TTC549 (cell line): Measurements from ENCODE around the gene RBPMS2.
"Not testable (repeated sequence)": the region's sequence is repeated elsewhere in the genome, so short reads cannot be mapped to it uniquely, and the experiment has no call there.

ENCODE experiments used
- FAIRE-seq: peaks from 2 replicates; lab custom pipeline; 2012; peaks lifted over from hg19 to GRCh38; lab: Jason Lieb, UNC

Gene RBPMS2

GRCh38 chr15:64753480-64754185 is 21.8 kb downstream of the RBPMS2 start:
- FAIRE-seq = no peak

DNA sequence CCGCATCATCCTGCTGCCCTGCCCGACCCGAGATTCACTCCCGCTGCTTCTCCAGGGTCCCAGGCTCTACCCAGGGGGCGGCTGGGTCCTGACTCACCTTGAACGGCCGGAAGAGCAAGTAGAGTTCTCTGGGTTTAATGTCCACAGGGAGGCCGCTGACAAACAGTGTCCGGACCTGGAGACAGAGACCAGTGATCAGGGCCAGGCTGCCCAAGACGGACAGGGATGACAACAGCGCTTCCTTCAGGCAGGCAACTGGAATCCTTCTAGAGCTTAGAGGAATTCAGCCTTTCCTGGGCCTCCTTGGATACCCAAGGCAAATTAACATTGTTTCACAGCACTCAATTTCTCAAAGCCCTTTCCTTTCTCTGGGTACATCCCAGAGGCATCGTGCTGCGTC is 23.9 kb downstream of the RBPMS2 start:
- no peak for FAIRE-seq

DNA sequence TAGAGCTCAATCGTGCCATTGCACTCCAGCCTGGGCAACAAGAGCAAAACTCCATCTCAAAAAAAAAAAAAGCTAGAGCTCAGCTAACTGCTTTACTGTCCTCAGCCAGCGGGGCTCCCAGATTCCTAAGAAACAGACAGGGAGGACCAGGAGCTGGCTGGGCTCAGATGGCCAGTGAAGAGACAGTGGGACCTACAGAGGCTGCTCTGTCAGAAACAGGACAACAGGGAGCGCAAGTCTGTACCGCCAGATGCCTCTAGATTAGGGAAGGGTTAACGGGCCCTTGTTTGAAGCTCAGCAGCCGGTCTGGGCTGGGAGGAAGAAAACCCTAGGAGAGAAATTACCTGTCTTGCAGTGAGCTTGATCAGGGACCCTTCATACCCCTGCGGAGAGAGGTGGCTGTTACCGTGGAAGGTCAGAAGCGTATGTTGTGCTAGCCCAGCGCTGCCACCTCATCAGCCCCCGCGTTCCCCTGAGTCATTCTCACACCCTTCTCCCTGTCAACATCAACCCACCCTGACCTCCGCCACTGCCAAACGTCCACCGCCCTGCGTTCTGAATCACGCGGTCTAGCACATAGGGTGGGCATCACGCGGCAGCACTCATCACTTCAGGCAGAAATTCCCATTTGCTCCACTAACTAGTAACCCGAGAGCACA is 25.3 kb downstream of the RBPMS2 start:
- FAIRE-seq = no peak

DNA sequence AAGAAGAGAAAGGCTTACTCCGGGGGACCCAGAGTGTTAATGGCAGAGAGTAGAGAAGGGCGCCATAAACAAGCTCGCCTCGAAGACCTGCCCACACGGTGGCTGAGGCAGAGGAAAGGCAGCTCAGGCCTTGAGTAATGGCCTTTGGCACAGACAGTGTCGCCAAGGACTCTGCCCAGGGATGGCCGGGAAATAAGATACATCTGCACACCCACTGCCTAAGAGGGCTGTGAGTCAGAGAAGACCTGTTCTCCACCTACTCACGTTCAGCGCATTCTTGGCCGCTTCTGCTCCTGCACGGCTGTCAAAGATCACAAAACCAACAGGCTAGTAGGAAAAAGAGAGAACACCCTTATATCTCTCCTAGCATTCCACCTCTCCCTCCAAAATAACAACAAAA is 26.2 kb downstream of the RBPMS2 start:
- no peak for FAIRE-seq

- FAIRE-seq = no peak
These were observed 27.1 kb downstream of the RBPMS2 start for GRCh38 chr15:64748251-64748650.

DNA sequence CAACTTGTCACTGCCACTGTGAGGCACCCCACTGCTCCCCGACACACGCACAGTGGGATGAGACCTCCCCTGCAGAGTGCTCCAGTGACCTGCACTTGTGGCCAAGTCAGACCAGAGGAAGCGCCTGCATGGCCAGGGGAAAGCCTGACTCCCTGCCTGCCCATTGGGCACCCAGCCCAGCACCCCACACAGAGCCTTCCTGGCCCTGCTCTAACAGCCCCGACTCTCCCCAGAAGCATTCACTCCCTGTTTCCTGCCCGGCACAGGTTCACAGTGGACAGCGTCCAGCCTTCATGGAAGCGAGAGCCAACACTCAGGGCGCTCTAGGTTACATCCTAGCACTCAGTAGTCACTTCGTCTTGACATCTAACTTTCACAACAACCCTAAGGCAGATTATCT is 27.8 kb downstream of the RBPMS2 start:
- no peak for FAIRE-seq

GRCh38 chr15:64746921-64747320 is 28.5 kb downstream of the RBPMS2 start:
- FAIRE-seq = no peak

GRCh38 chr15:64746356-64746755 is 29.0 kb downstream of the RBPMS2 start:
- FAIRE-seq = no peak

DNA sequence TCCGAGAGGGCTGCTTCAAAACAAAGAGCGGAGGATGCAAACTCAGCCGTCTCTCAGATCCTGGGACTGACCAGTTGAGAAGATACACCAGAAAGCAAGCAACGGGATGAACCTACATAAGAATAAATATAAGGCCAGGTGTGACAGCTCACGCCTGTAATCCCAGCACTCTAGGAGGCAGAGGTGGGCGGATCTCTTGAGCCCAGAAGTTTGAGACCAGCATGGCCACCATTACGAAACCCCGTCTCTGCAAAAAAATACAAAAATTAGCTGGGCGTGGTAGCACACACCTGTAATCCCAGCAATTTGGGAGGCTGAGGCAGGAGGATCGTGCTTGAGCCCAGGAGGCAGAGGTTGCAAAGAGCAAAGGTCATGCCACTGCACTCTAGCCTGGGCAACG is 31.7 kb downstream of the RBPMS2 start:
- FAIRE-seq = no peak

GRCh38 chr15:64742921-64743320 is 32.5 kb downstream of the RBPMS2 start:
- FAIRE-seq = no peak

GRCh38 chr15:64742385-64742784 is 33.0 kb downstream of the RBPMS2 start:
- no peak for FAIRE-seq

DNA sequence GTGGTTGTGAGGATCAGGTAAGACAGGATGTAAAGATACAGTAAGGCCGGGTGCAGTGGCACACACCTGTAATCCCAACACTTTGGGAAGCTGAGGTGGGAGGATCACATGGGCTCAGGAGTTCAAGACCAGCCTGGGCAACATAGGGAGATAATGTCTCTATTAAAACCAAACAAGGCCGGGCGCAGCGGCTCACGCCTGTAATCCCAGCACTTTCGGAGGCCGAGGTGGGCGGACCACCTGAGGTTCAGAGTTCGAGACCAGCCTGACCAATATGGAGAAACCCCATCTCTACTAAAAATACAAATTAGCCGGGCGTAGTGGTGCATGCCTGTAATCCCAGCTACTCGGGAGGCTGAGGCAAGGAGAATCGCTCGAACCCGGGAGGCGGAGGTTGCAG is 33.7 kb downstream of the RBPMS2 start:
- FAIRE-seq = not testable (repeated sequence)

- FAIRE-seq = no peak
These were observed 34.8 kb downstream of the RBPMS2 start for GRCh38 chr15:64740311-64741170.

DNA sequence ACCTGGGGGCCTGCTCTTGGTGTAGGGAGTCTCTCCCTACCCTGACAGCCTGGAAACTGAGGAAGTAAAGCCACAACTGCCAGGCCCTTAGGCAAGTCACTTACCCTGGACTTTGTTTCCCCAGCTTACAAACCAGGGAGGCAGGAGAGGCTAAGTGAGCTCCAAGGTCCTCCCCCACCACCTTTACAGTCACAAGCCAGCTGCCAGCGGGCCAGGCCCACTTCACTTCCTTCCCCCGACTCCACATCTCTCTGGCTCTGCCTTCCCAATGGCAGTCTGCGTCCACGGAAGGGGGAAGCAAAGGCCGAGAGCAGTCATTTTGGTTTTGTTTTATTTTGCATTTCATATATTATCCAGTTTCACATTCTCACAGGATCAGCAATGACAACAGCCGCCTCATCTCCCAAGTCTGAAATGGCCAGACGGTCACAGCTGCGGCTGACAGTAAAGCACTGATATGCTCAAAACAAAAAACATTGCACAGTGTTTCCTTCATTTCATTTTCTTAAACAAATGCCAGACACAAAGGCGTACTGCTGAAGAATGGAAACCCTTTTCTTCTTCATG is 35.7 kb downstream of the RBPMS2 start:
- FAIRE-seq = no peak

DNA sequence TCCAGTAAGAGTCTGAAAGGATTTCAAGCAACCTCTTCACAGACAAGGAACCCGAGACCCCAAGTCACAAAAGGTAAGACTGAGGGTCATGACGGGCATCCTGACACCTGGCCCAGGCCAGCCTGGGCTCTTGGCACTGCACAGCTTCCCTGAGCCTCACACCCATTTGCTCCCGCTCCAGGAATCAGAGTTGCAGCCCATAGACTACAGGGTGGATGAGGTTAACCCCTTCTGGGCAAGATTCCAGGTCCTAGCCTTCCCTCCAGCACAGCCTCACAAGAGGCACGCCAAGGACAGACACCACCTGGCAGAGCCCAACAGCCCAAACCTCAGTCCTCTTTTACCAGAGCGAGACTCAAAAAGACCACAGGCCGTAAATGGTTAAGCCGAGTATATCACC is 36.2 kb downstream of the RBPMS2 start:
- FAIRE-seq = no peak

- no peak for FAIRE-seq
These were observed 36.9 kb downstream of the RBPMS2 start for GRCh38 chr15:64738226-64739095.

GRCh38 chr15:64732156-64732860 is 43.1 kb downstream of the RBPMS2 start:
- FAIRE-seq = no peak

DNA sequence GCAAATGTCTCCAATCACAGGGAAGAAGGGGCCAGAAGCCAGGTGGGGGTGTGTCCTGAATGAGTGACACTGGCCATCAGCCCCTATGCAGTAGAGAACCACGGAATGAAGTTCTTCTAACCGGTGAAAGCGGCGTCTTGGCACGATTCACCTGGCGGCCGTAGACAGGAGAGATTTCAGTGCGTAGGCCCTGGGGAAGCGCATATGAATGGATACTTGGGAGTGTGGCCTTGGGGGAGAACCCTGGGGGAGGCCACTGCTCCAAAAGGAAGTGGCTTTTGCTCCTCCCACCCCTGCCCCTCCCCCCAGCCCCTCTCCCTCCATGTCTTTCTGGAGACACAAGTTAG is 43.6 kb downstream of the RBPMS2 start:
- no peak for FAIRE-seq

DNA sequence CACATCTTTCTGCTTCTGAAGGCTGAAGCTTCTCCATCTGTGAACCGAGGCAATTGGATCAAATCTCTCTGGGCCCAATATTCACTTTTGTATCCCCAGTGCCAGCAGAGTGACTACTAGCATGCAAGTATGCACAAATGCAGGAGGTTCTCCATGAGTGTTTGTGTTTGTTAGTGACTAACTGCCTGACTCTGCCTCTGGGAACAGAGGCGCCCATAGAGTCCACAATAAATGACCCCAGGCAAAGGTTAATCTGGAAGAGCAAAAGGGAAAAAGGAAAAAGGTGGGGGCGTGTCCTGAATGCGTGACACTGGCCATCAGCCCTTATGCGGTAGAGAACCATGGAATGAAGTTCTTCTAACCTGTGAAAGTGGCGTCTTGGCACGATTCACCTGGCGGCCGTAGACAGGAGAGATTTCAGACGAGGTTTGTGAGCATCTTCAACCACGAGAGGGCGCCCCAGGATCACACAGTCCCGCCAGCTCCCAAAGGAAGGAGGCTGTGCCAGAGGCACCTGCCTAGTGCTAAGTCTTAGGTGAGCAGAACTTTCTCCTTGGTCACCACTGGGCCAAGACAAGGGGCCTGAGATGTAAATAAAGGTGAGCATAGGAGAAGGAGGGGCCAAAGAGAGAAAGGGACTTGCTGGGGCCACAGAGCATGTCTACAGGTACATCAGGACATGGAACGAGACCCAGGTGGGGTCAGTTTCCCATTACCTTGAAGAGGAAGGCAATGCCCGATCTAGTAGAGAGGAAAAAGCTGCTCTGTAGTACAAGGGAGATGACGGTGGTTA is 44.2 kb downstream of the RBPMS2 start:
- no peak for FAIRE-seq

GRCh38 chr15:64730151-64730550 is 45.2 kb downstream of the RBPMS2 start:
- FAIRE-seq = no peak

DNA sequence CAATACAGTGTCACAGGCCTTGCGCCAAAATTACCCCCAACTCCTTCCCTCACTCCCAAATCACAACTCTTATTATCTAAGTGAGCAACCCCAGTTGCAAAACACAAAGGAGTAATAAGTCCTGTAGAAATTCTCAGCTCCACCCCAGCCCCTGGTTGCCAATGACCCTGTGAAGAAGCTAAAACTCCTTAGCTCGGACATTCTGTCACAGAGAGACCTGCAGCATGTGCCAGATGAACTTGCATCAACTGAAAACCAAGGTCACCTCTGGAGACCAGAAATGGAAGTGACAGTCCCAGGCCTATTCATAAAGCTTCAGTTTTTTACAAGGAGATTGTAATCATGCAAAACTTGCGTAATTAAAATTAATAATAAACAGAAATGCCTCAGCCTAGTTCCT is 55.2 kb downstream of the RBPMS2 start:
- no peak for FAIRE-seq
